Head of caudate nucleus (tissue), 42 donors: Measurements from ENCODE around the gene DGCR2.
"Not testable (repeated sequence)": the region's sequence is repeated elsewhere in the genome, so short reads cannot be mapped to it uniquely, and the experiment has no call there.

Experiments used
- DNase-seq, 42 donors: peaks; one replicate each; pipeline versions ENCODE4 v3.0.0 to v3.0.0-alpha.2; 2020 to 2021; ENCODE audit warnings: mixed read lengths in 7 of 42
- intact Hi-C: fragments of 100-400 bp; cut with DNase I; formaldehyde crosslinking; loops from one replicate; pipeline ENCODE4 v1.15.0; 2022

Gene DGCR2

GRCh38 chr22:19039448-19039780 lies 82.8 kb downstream of the DGCR2 start:
- peak in 5 of 42 donors; percentile 5 to 32 (median 25) for DNase-seq
- intact Hi-C loops: no loop called here

GRCh38 chr22:19038728-19039447 lies 83.3 kb downstream of the DGCR2 start:
- intact Hi-C loops: no loop called here
- peak in 6 of 42 donors; percentile 8 to 28 (median 16) for DNase-seq

GRCh38 chr22:19038164-19038546 lies 84.1 kb downstream of the DGCR2 start:
- intact Hi-C loops: no loop called here
- DNase-seq: peak in 4 of 42 donors; percentile 5 to 20 (median 11)

- peak in 10 of 42 donors; percentile 4 to 29 (median 12) for DNase-seq
- intact Hi-C loops: no loop called here
Measured at GRCh38 chr22:19037282-19038163, 84.7 kb downstream of the DGCR2 start.

GRCh38 chr22:19036523-19037273 lies 85.5 kb downstream of the DGCR2 start:
- peak in 12 of 42 donors; percentile 3 to 37 (median 14) for DNase-seq
- intact Hi-C loops: no loop called here

GRCh38 chr22:19036229-19036522 lies 86.0 kb downstream of the DGCR2 start:
- DNase-seq: peak in 4 of 42 donors; percentile 6 to 28 (median 14)
- intact Hi-C loops: no loop called here

GRCh38 chr22:19035474-19036228 lies 86.6 kb downstream of the DGCR2 start:
- intact Hi-C loops: no loop called here
- peak in 15 of 42 donors; percentile 8 to 37 (median 16) for DNase-seq

GRCh38 chr22:19035126-19035473 lies 87.1 kb downstream of the DGCR2 start:
- peak in 7 of 42 donors; percentile 1 to 13 (median 7) for DNase-seq
- intact Hi-C loops: not testable (repeated sequence)

GRCh38 chr22:19034724-19035120 lies 87.5 kb downstream of the DGCR2 start:
- intact Hi-C loops: not testable (repeated sequence)
- peak in 10 of 42 donors; percentile 1 to 29 (median 8) for DNase-seq

GRCh38 chr22:19034031-19034723 lies 88.0 kb downstream of the DGCR2 start:
- intact Hi-C loops: not testable (repeated sequence)
- peak in 7 of 42 donors; percentile 6 to 19 (median 9) for DNase-seq

GRCh38 chr22:19033568-19033905 lies 88.7 kb downstream of the DGCR2 start:
- intact Hi-C loops: not testable (repeated sequence)
- peak in 6 of 42 donors; percentile 5 to 13 (median 9) for DNase-seq

- intact Hi-C loops: not testable (repeated sequence)
- DNase-seq: peak in 3 of 42 donors; percentile 11 to 29 (median 15)
Measured at GRCh38 chr22:19032898-19033567, 89.2 kb downstream of the DGCR2 start.

- intact Hi-C loops: not testable (repeated sequence)
- DNase-seq: peak in 2 of 42 donors; percentile 3
Measured at GRCh38 chr22:19032156-19032785, 89.9 kb downstream of the DGCR2 start.

GRCh38 chr22:19030889-19031252 lies 91.3 kb downstream of the DGCR2 start:
- DNase-seq: peak in 2 of 42 donors; percentile 7 to 32
- intact Hi-C loops: not testable (repeated sequence)

- intact Hi-C loops: not testable (repeated sequence)
- DNase-seq: peak in 4 of 42 donors; percentile 26 to 43 (median 40)
Measured at GRCh38 chr22:19030226-19030888, 91.9 kb downstream of the DGCR2 start.

- intact Hi-C loops: not testable (repeated sequence)
- DNase-seq: peak in 3 of 42 donors; percentile 26 to 34 (median 34)
Measured at GRCh38 chr22:19029113-19030103, 92.8 kb downstream of the DGCR2 start.
